Bronchial epithelial cell (primary cell): Measurements from ENCODE around the gene CLSTN2. TPM values are rescaled to one million over a fixed set of nuclear protein-coding genes. Genes with fewer than 3 reads are reported as not detected.

Source experiments
- DNase-seq: peaks from one replicate; pipeline ENCODE4 v3.0.0-alpha.2; 2010; ENCODE audit warnings: low read depth
- FAIRE-seq: peaks from 2 replicates; lab custom pipeline; 2011; peaks lifted over from hg19 to GRCh38; lab: Jason Lieb, UNC
- H3K27me3 ChIP-seq: 2 replicates; pipeline ENCODE4 v1.5.1; 2011; ENCODE audit warnings: low read length; ENCODE audit not compliant: control insufficient read depth, insufficient read depth
- H3K36me3 ChIP-seq: 2 replicates; pipeline ENCODE4 v1.5.1; 2011; ENCODE audit warnings: low read length; ENCODE audit not compliant: control insufficient read depth, insufficient read depth
- H3K4me3 ChIP-seq: 2 replicates; pipeline ENCODE4 v1.5.1; 2011; ENCODE audit warnings: mild to moderate bottlenecking, low read depth, low read length, control low read depth
- total RNA-seq: library from RNA; depleted of rRNA; stranded (reverse); fragments of >200 nt; gene quantifications from 2 replicates; pipeline ENCODE4 v1.2.1, GENCODE V29; 2014
- TF ChIP-seq, protein P1 (sequence below): IDR thresholded peaks from 2 replicates; pipeline ENCODE4 v1.5.1; 2011; ENCODE audit warnings: mild to moderate bottlenecking, moderate library complexity, low read length, control low read depth, inconsistent platforms; ENCODE audit not compliant: insufficient read depth, severe bottlenecking

CLSTN2 gene
- total RNA-seq, 1 donor from 2014 or later: 0.26 TPM

DNA sequence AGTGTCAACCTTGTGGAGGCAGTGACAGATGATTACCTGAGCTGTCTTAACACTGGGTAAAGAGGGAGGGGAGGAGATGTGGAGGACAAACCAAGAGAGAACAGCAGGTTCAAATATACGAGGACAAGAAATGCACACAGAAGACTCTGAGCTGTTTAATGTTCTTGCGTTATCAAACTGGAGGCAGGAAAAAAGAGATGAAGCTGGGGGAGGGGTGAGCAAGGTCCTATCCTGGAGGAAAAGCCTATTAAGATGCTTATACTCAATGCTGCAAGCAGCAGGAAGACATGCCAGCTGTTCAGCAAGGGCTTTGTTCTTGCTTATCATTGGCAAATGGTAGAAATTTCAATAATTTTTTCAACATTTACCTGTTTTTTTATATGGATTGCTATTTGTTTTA lies 397.1 kb downstream of the CLSTN2 start:
- no peak for DNase-seq
- no peak overlapping the region for H3K4me3 ChIP-seq
- no peaks in the 10 kb centered on the region for H3K27me3 ChIP-seq
- no peaks in the 10 kb centered on the region for H3K36me3 ChIP-seq
- TF ChIP-seq, protein P1, sequence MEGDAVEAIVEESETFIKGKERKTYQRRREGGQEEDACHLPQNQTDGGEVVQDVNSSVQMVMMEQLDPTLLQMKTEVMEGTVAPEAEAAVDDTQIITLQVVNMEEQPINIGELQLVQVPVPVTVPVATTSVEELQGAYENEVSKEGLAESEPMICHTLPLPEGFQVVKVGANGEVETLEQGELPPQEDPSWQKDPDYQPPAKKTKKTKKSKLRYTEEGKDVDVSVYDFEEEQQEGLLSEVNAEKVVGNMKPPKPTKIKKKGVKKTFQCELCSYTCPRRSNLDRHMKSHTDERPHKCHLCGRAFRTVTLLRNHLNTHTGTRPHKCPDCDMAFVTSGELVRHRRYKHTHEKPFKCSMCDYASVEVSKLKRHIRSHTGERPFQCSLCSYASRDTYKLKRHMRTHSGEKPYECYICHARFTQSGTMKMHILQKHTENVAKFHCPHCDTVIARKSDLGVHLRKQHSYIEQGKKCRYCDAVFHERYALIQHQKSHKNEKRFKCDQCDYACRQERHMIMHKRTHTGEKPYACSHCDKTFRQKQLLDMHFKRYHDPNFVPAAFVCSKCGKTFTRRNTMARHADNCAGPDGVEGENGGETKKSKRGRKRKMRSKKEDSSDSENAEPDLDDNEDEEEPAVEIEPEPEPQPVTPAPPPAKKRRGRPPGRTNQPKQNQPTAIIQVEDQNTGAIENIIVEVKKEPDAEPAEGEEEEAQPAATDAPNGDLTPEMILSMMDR: no peak
- no peak for FAIRE-seq

DNA sequence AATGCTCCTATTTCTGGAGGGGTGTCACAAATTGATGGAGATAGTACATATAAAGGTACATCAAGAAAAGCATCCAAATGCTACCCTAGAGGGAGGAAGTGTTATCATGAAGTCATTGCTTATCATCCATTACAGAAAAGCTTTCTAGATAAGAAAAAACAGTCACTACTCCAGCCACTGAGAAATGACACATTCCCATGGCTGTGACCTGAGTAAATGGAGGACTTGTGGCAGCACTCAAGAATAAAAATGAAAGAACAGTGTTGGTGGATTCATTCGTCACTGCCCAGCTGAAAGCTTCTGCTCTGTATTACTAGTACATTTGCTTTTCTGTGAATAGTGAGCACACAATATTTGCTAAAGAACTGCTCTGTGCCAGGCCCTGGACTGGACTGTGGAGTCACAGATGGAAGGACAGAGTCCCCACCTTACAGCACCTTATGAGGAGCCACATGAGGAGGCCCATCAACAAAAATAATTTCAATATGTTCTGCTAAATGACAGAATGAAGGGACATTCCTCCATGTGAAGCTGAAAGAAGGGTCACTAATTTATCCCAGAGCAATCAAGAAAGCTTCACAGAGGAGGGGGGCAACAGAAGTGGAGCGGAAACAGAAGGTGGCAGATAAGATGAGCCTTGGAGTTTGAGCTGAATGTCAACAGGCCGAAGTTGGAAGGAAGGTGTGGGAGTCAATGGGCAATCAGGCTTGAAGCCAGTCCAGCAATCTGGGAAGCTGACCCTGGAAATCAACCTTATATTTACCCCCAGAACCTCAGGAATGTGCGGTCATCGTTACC lies 399.3 kb downstream of the CLSTN2 start:
- DNase-seq (no peak), FAIRE-seq (no peak)
- Histone ChIP-seq H3K27me3 (no peaks in the 10 kb centered on the region), H3K36me3 (no peaks in the 10 kb centered on the region), H3K4me3 (no peak overlapping the region)
- TF ChIP-seq, protein P1: no peak

DNA sequence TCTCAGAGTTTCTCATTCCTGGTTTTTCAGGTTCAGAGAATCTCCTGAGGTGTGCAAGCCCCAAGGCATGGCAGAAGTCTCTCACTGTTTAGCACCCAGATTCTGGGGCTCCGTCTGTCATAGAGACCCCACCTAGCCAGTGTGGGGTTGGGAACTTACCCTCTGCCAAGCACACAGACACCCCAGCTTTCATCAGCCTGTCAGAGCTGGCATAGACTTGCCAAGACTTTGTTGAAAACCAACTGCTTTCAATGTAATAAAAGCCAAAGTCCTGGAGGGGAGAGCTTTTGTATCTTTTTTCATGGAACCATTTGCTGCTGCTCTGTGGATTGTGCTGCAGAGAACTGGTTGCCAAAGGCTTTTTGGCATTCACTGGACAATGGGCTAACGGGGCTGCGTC lies 401.5 kb downstream of the CLSTN2 start:
- FAIRE-seq: no peak
- no peaks in the 10 kb centered on the region for H3K36me3 ChIP-seq
- TF ChIP-seq, protein P1: no peak
- H3K27me3 ChIP-seq: no peaks in the 10 kb centered on the region
- no peak overlapping the region for H3K4me3 ChIP-seq
- no peak for DNase-seq

DNA sequence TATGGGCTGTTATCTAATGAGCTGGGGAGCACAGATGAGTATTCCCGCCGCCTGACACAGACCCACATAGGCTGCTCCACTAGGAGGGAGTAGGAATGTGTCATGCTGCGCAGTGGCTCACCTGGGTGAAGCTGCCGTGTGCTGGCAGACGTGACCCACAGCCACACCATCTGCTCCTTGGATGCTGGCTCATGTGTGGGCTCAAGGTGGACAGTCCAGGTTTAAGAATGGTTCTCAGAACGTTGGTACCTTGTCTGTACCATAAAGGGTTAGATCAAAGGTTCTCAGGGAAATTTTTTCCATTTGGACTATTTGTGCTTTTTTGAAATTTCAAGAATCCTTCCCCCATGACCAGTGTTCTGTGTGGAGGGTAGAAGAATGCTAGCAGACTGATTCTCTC lies 403.9 kb downstream of the CLSTN2 start:
- FAIRE-seq: no peak
- no peak overlapping the region for H3K4me3 ChIP-seq

DNA sequence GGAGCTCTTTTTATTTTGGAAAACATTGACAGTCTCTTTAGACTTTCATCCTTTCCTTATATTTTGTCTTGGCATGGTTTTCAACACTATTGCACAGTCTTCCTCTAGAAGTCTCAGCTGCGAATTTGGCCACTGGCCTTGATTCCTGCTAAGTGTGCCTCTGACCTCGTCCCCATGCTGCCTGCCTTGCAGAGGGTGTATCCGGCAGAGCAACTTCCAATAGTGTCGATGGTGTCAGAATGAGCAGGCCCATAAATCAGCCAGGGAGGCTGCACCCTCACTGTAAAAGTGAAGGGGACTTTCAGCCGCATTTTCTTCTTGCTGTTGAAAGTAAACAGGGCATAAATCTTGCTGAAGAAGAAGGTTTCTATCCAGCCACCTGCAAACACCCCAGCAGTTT lies 406.2 kb downstream of the CLSTN2 start:
- no peak for FAIRE-seq
- DNase-seq: no peak
- H3K27me3 ChIP-seq: no peaks in the 10 kb centered on the region
- TF ChIP-seq, protein P1: no peak
- H3K4me3 ChIP-seq: no peak overlapping the region
- no peaks in the 10 kb centered on the region for H3K36me3 ChIP-seq

More for the DNA sequence above, 403.9 kb downstream of the CLSTN2 start:
- no peaks in the 10 kb centered on the region for H3K36me3 ChIP-seq
- no peaks in the 10 kb centered on the region for H3K27me3 ChIP-seq
- DNase-seq: no peak
- TF ChIP-seq, protein P1: no peak
